PC-3 (cell line): Measurements from ENCODE around the gene ARHGEF28.

Experiments used
- CTCF ChIP-seq: fragments of 300-600 bp; sonication (generic); conservative IDR thresholded peaks from 2 replicates; pipeline ENCODE4 v1.5.1; 2017; ENCODE audit warnings: antibody characterized with exemption, low read depth, mild to moderate bottlenecking, low read length
- EZH2 ChIP-seq: fragments of 300-600 bp; sonication (generic); IDR thresholded peaks from one replicate; pipeline ENCODE4 v1.6.1; 2017; ENCODE audit warnings: antibody characterized with exemption, mild to moderate bottlenecking, low read length; ENCODE audit not compliant: unreplicated experiment

DNA sequence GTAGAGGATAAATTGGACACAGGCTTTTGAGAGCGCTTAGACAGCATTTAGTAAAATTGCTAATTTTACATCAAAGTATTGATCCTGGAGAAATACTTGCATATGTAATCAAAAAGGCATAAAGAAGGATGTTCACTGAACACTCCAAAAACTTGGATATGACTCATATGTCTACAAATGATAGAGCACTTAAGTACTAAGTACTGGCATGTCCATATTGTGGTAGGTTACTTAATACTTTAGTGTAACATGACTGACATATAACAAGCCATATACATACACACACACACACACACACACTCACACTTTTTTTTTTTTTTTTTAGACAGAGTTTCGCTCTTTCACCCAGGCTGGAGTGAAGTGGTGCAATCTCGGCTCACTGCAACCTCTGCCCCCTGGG is 361.9 kb downstream of the ARHGEF28 start:
- no peak for TF ChIP-seq CTCF
- TF ChIP-seq EZH2, result no peak
